Lung (tissue), 12 donors: Measurements from ENCODE around the gene FA2H. TPM values are rescaled to one million over a fixed set of nuclear protein-coding genes. Genes with fewer than 3 reads are reported as not detected.

ENCODE experiments used
- ATAC-seq: fragments of 200-7000 bp; cut with Tn5 transposase; one replicate; pipeline ENCODE4 v1.9.1; 2020; ENCODE audit warnings: moderate number of reproducible peaks; ENCODE audit not compliant: insufficient read depth, low FRiP score
- DNase-seq, 3 donors: peaks; one replicate each; pipeline ENCODE4 v3.0.0-alpha.2; 2013 to 2017
- H3K27ac ChIP-seq, 2 donors: one replicate each; pipeline ENCODE4 v1.5.1; 2013; ENCODE audit warnings: mild to moderate bottlenecking in 2 of 2, moderate library complexity in 2 of 2, control low read depth in 1 of 2, inconsistent platforms in 1 of 2, low read depth in 1 of 2, low read length in 1 of 2
- H3K27me3 ChIP-seq, 3 donors: one replicate each; pipeline ENCODE4 v1.5.1; 2013; ENCODE audit warnings: low read length in 2 of 3; ENCODE audit not compliant: control insufficient read depth in 3 of 3, insufficient read depth in 3 of 3
- H3K36me3 ChIP-seq, 4 donors: one replicate each; pipeline ENCODE4 v1.5.1; 2013; ENCODE audit warnings: low read length in 4 of 4, mild to moderate bottlenecking in 1 of 4, moderate library complexity in 1 of 4; ENCODE audit not compliant: control insufficient read depth in 4 of 4, insufficient read depth in 4 of 4
- H3K4me1 ChIP-seq, 5 donors: one replicate each; pipeline ENCODE4 v1.5.1; 2013; ENCODE audit warnings: low read length in 5 of 5, mild to moderate bottlenecking in 2 of 5, moderate library complexity in 1 of 5; ENCODE audit not compliant: control insufficient read depth in 5 of 5, insufficient read depth in 5 of 5
- H3K4me3 ChIP-seq: one replicate; pipeline ENCODE4 v1.5.1; 2013; ENCODE audit warnings: mild to moderate bottlenecking, control low read depth, moderate library complexity
- H3K9ac ChIP-seq, 2 donors: one replicate each; pipeline ENCODE4 v1.5.1; 2013; ENCODE audit warnings: low read length in 2 of 2, control low read depth in 1 of 2; ENCODE audit not compliant: insufficient read depth in 1 of 2
- H3K9me3 ChIP-seq, 4 donors: one replicate each; pipeline ENCODE4 v1.5.1; 2013; ENCODE audit warnings: low read length in 3 of 4, mild to moderate bottlenecking in 1 of 4, moderate library complexity in 1 of 4; ENCODE audit not compliant: control insufficient read depth in 4 of 4, insufficient read depth in 3 of 4
- WGBS, 2 donors: extraction: QIAGEN DNeasy Blood & Tissue Kit; methylation state at CpG; one replicate each; pipeline ENCODE4 v1.1.7; 2013; 5-methylcytosine and 5-hydroxymethylcytosine counted together
- polyA plus RNA-seq, 2 donors: library from polyadenylated mRNA; stranded (reverse); fragments of 200-250 nt; gene quantifications; one replicate each; pipeline ENCODE4 v1.2.1, GENCODE V29; 2013
- total RNA-seq, 2 donors: library from RNA; depleted of rRNA in 1 of 2; stranded (reverse); fragments of >200 nt in 1 of 2; gene quantifications; one replicate each; pipeline ENCODE4 v1.2.1, GENCODE V29; 2014 to 2021
- TF ChIP-seq, protein P1 (sequence below): IDR thresholded peaks from 2 replicates; pipeline ENCODE4 v1.5.1; 2012; ENCODE audit warnings: mild to moderate bottlenecking; ENCODE audit errors: control extremely low read depth, extremely low read depth
- donor health status: control.
- donor health status: control.
- donor health status: Bipolar disorder and iron deficiency.
- donor health status: healthy.
- donor health status: DM: yes; HTN: yes; CAD: no.

FA2H gene
- total and polyA plus RNA-seq, 4 donors: 2.1 to 7.1 (median 4.7) TPM

DNA sequence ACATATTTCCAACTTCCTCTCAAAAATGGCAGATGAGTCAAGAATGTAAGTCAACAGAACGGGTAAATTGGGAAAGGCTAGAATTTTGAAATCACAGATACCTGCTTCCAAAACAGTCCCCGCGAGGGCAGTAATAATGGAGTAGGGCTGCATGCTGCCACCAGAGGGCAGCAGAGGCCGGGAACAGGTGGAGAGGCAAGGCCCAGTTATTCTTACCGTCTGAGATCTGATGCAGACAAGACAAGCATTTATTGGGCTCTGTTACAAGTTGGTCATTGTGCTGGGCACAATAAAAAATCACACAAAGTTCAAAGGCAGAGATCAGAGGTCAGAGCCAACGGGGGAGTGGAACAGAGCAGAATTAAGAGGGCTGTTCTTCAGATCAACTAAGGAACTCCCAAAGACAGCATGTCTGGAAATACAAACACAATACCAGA, 65.2 kb downstream of the FA2H start:
- ATAC-seq (peak; percentile 79), DNase-seq (peak; percentile 74 to 79 (median 77))
- Histone ChIP-seq H3K27me3 (peaks cover 0 to 2% (median 0%) of the 10 kb centered on the region in 3 donors), H3K4me3 (no peak overlapping the region), H3K4me1 (no peaks in the 10 kb centered on the region), H3K9ac (no peak overlapping the region), H3K27ac (no peak overlapping the region), H3K36me3 (no peaks in the 10 kb centered on the region), H3K9me3 (no peaks in the 10 kb centered on the region)
- 1% methylated on average over 6 of the region's 6 CpGs for WGBS, 2 donors
- TF ChIP-seq, protein P1, sequence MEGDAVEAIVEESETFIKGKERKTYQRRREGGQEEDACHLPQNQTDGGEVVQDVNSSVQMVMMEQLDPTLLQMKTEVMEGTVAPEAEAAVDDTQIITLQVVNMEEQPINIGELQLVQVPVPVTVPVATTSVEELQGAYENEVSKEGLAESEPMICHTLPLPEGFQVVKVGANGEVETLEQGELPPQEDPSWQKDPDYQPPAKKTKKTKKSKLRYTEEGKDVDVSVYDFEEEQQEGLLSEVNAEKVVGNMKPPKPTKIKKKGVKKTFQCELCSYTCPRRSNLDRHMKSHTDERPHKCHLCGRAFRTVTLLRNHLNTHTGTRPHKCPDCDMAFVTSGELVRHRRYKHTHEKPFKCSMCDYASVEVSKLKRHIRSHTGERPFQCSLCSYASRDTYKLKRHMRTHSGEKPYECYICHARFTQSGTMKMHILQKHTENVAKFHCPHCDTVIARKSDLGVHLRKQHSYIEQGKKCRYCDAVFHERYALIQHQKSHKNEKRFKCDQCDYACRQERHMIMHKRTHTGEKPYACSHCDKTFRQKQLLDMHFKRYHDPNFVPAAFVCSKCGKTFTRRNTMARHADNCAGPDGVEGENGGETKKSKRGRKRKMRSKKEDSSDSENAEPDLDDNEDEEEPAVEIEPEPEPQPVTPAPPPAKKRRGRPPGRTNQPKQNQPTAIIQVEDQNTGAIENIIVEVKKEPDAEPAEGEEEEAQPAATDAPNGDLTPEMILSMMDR: peak; percentile 94

DNA sequence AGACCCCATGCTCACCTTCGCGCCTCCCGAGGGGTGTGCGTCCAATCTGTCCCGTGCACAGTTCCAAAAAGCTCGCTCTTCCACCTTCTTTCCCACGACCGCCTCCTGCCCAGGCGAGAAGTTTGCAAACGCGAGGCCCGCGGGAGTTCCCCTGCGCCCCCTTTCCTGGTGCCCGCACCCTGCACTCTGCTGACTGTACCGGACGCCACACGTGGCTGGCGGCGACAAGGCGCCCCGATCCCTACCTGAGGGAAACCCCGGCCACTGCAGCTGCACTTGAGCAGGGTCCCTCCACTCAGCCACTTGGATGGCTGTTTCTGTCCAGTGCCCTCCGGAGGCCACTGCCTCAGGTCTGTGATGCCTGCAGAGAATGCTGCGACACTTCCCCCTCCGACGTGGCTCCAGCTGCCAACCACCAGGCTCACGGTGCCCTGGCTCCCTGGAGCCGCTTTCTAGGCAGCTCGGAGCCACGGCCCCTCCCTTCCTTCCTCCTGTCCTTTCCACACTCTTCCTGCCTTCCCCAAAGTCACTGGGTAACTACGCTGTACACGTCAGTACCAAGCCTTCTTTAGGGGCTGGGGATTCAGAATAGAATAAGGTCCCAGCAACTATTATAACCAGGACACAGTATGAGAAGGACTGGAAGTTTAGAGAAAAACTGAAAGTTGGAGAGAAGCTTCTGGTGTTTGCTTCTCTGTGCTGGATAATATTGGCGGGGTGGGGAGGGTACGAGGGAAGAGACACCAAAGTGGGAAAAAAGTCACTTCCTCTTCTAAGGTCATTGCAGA, 74.0 kb downstream of the FA2H start, which contains the start of gene MLKL:
MLKL (minus strand) TSS at position 425 of the 788 bp plus-strand sequence. CDS start 5,105 bp downstream, outside the sequence.
- H3K36me3 ChIP-seq: no peaks in the 10 kb centered on the region
- 0% methylated on average over 35 of the region's 35 CpGs for WGBS, 2 donors
- H3K9ac ChIP-seq: peak within 1 kb of the TSS; percentile 12 to 65
- peaks cover 0 to 11% (median 0%) of the 10 kb centered on the region in 5 donors for H3K4me1 ChIP-seq
- H3K9me3 ChIP-seq: no peaks in the 10 kb centered on the region
- TF ChIP-seq, protein P1: no peak
- peak; percentile 71 for ATAC-seq
- DNase-seq: peak in 2 of 3 donors; percentile 26 to 28
- H3K4me3 ChIP-seq: peak within 1 kb of the TSS; percentile 77
- peak within 1 kb of the TSS; percentile 74 to 96 for H3K27ac ChIP-seq
- peaks cover 0 to 4% (median 0%) of the 10 kb centered on the region in 3 donors for H3K27me3 ChIP-seq

DNA sequence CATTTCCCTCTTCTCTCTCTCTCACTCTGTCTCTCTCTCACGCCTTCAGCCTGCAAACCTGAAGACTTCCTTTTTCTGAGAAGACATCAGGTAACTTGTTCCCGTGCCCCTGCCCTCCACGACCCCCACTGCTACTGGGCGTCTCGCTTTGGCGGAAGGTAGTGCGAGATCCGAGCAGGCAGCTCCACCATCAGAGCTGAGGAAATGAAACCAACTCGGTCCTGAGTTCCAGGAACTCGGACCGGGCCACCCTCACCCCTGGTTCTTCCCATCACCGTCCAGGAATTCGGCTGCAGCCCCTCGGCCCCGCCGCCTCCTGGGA, 74.5 kb downstream of the FA2H start:
- ATAC-seq (peak; percentile 30), DNase-seq (no peak)
- 0 to 1% methylated on average over 16 of the region's 16 CpGs for WGBS, 2 donors
- peaks cover 0 to 11% (median 0%) of the 10 kb centered on the region in 5 donors for H3K4me1 ChIP-seq
- H3K9ac ChIP-seq: peak overlapping the region; percentile 12 to 65
- H3K27ac ChIP-seq: peak overlapping the region; percentile 74 to 96
- H3K36me3 ChIP-seq: no peaks in the 10 kb centered on the region
- TF ChIP-seq, protein P1: no peak
- peak overlapping the region; percentile 77 for H3K4me3 ChIP-seq
- no peaks in the 10 kb centered on the region for H3K9me3 ChIP-seq
- peaks cover 0 to 4% (median 0%) of the 10 kb centered on the region in 3 donors for H3K27me3 ChIP-seq
